Stimulated activated CD4-positive, alpha-beta T cell treated with anti-CD3 and anti-CD28 coated beads, Interleukin-12 subunit alpha, Interleukin-12 subunit beta, amount 100 ng/mL, for 48 hours (primary cell): ENCODE measurements around the gene VKORC1L1.
A peak's percentile ranks its signal among the peaks of the same experiment; 100 is the strongest.
"Not testable (repeated sequence)": the region's sequence is repeated elsewhere in the genome, so short reads cannot be mapped to it uniquely, and the experiment has no call there.

ENCODE experiments used
- DNase-seq, 3 donors: peaks; one replicate each; pipeline ENCODE4 v3.0.0-alpha.2; 2020; ENCODE audit warnings: low read depth in 2 of 3, low spot score in 1 of 3

The VKORC1L1 gene

GRCh38 chr7:65872776-65873581, at the start of gene VKORC1L1:
TSS of gene VKORC1L1 (plus strand) at chr7:65873074. CDS start at chr7:65873372, 298 bp downstream.
- DNase-seq, result peak; percentile 89 to 95 (median 89)

- DNase-seq, result no peak
These were observed 45.5 kb upstream of the VKORC1L1 start for GRCh38 chr7:65827366-65827765.

- DNase-seq, result no peak
These were observed 40.6 kb upstream of the VKORC1L1 start for GRCh38 chr7:65832281-65832680.

- DNase-seq, result not testable (repeated sequence)
These were observed 36.2 kb upstream of the VKORC1L1 start for GRCh38 chr7:65836684-65837083.

GRCh38 chr7:65837541-65837956, 35.3 kb upstream of the VKORC1L1 start:
- not testable (repeated sequence) for DNase-seq

GRCh38 chr7:65839846-65840245, 33.0 kb upstream of the VKORC1L1 start:
- no peak for DNase-seq

- peak in 1 of 3 donors; percentile 4 for DNase-seq
These were observed 32.4 kb upstream of the VKORC1L1 start for GRCh38 chr7:65840446-65840845.

GRCh38 chr7:65843616-65844015, 29.3 kb upstream of the VKORC1L1 start:
- DNase-seq, result not testable (repeated sequence)

- no peak for DNase-seq
These were observed 26.8 kb upstream of the VKORC1L1 start for GRCh38 chr7:65846008-65846570.

- not testable (repeated sequence) for DNase-seq
These were observed 19.4 kb upstream of the VKORC1L1 start for GRCh38 chr7:65853426-65853825.

GRCh38 chr7:65853892-65854291, 19.0 kb upstream of the VKORC1L1 start:
- DNase-seq, result not testable (repeated sequence)

GRCh38 chr7:65857321-65857894, 15.5 kb upstream of the VKORC1L1 start:
- DNase-seq, result not testable (repeated sequence)

GRCh38 chr7:65858660-65859059, 14.2 kb upstream of the VKORC1L1 start:
- DNase-seq, result not testable (repeated sequence)

- not testable (repeated sequence) for DNase-seq
These were observed 6.6 kb upstream of the VKORC1L1 start for GRCh38 chr7:65866244-65866643.

- not testable (repeated sequence) for DNase-seq
These were observed 5.2 kb upstream of the VKORC1L1 start for GRCh38 chr7:65867681-65868080.

GRCh38 chr7:65869312-65869711, 3.6 kb upstream of the VKORC1L1 start:
- not testable (repeated sequence) for DNase-seq

GRCh38 chr7:65871451-65871850, 1.4 kb upstream of the VKORC1L1 start:
- DNase-seq, result not testable (repeated sequence)

- peak in 2 of 3 donors; percentile 5 to 27 for DNase-seq
These were observed 814 bp downstream of the VKORC1L1 start for GRCh38 chr7:65873582-65874193.

- not testable (repeated sequence) for DNase-seq
These were observed 2.8 kb downstream of the VKORC1L1 start for GRCh38 chr7:65875715-65876114.

- DNase-seq, result not testable (repeated sequence)
These were observed 6.6 kb downstream of the VKORC1L1 start for GRCh38 chr7:65879292-65880153.

- DNase-seq, result not testable (repeated sequence)
These were observed 7.4 kb downstream of the VKORC1L1 start for GRCh38 chr7:65880242-65880641.
